K562 (cell line): ENCODE measurements around the gene EVL. TPM values are rescaled to one million over a fixed set of nuclear protein-coding genes. Genes with fewer than 3 reads are reported as not detected.

ENCODE experiments used
- ATAC-seq: fragments of 200-7000 bp; cut with Tn5 transposase; 3 replicates; pipeline ENCODE4 v1.9.1; 2020; ENCODE audit warnings: moderate library complexity
- BruUV-seq: library from RNA; stranded (reverse); fragments of 400-500 nt; replicated peaks from 2 replicates; lab custom pipeline; 2021; lab: Mats Ljungman, UMichigan
- CTCF ChIA-PET: fragments of 300-600 bp; formaldehyde crosslinking; extraction: SDS; loops from one replicate; lab custom pipeline; 2021; ENCODE audit warnings: low intra/inter-chr PET ratio; lab: Yijun Ruan, JAX
- POLR2A ChIA-PET: fragments of 300-600, 350-650 bp; sonication (Branson Sonifier 250); formaldehyde crosslinking; extraction: SDS; loops from one replicate; lab custom pipeline; 2021; ENCODE audit warnings: antibody characterized with exemption, inconsistent platforms; lab: Yijun Ruan, JAX
- DNase-seq, 4 experiments: peaks; one replicate each; pipeline versions ENCODE4 v3.0.0 to v3.0.0-alpha.2; 2011 to 2018; ENCODE audit warnings: low spot score in 3 of 4, mixed read lengths in 3 of 4; ENCODE audit errors: extremely low read depth in 1 of 4
- FAIRE-seq: peaks from 2 replicates; lab custom pipeline; 2011; peaks lifted over from hg19 to GRCh38; lab: Jason Lieb, UNC
- H2AFZ ChIP-seq: 2 replicates; pipeline ENCODE4 v1.6.0; 2011; ENCODE audit warnings: low read depth, low read length, control low read depth, inconsistent platforms
- H3K27ac ChIP-seq: fragments of 200-600 bp; 3 replicates; pipeline ENCODE4 v1.8.0; 2011; ENCODE audit warnings: low read depth, mild to moderate bottlenecking, control low read depth, inconsistent platforms, low read length, moderate library complexity, mixed read lengths; ENCODE audit errors: extremely low read depth
- H3K27me3 ChIP-seq, 2 experiments: fragments of 300-600 bp in 1 of 2; 2 replicates in 1 of 2; 3 replicates in 1 of 2; pipeline versions ENCODE4 v1.6.0 to v1.8.0; 2011; ENCODE audit warnings: inconsistent platforms in 2 of 2, low read length in 2 of 2, mild to moderate bottlenecking in 1 of 2, mixed read lengths in 1 of 2, moderate library complexity in 1 of 2; ENCODE audit not compliant: control insufficient read depth in 2 of 2, insufficient read depth in 2 of 2
- H3K36me3 ChIP-seq: fragments of 300-600 bp; 3 replicates; pipeline ENCODE4 v1.8.0; 2011; ENCODE audit warnings: mild to moderate bottlenecking, low read length, inconsistent platforms; ENCODE audit not compliant: control insufficient read depth, insufficient read depth
- H3K4me1 ChIP-seq, 2 experiments: fragments of 200-600 bp in 1 of 2; replicated peaks in 1 of 2; 2 replicates in 1 of 2; 3 replicates in 1 of 2; pipeline versions ENCODE4 v1.5.1 to v1.8.0; 2011; ENCODE audit warnings: inconsistent platforms in 2 of 2, low read length in 2 of 2, mild to moderate bottlenecking in 1 of 2, mixed read lengths in 1 of 2, moderate library complexity in 1 of 2; ENCODE audit not compliant: control insufficient read depth in 2 of 2, insufficient read depth in 2 of 2
- H3K4me2 ChIP-seq: 2 replicates; pipeline ENCODE4 v1.6.1; 2011; ENCODE audit warnings: low read length, control low read depth, inconsistent platforms, mixed read lengths; ENCODE audit not compliant: insufficient read depth
- H3K4me3 ChIP-seq: fragments of 200-600 bp; sonication (generic), shearing (Covaris generic); 2 replicates; pipeline ENCODE4 v1.5.1; 2016; ENCODE audit warnings: control low read depth, inconsistent platforms
- H3K79me2 ChIP-seq: fragments of 200-600 bp; 3 replicates; pipeline ENCODE4 v1.8.0; 2011; ENCODE audit warnings: low read length, inconsistent platforms; ENCODE audit not compliant: control insufficient read depth, insufficient read depth
- H3K9ac ChIP-seq, 2 experiments: 2 replicates each; pipeline versions ENCODE4 v1.6.0 to v1.6.1; 2011; ENCODE audit warnings: low read depth in 2 of 2, low read length in 2 of 2, control low read depth in 1 of 2, inconsistent platforms in 1 of 2, mild to moderate bottlenecking in 1 of 2, mixed read lengths in 1 of 2; ENCODE audit not compliant: insufficient read depth in 1 of 2
- H3K9me1 ChIP-seq: one replicate; pipeline ENCODE4 v1.6.0; 2011; ENCODE audit warnings: inconsistent platforms, mild to moderate bottlenecking, low read length, moderate library complexity; ENCODE audit not compliant: control insufficient read depth, insufficient read depth
- H3K9me3 ChIP-seq: replicated peaks from 2 replicates; pipeline ENCODE4 v1.5.1; 2011; ENCODE audit warnings: low read depth, low read length, inconsistent platforms; ENCODE audit not compliant: control insufficient read depth, insufficient read depth
- H4K20me1 ChIP-seq: replicated peaks from 2 replicates; pipeline ENCODE4 v1.6.1; 2011; ENCODE audit warnings: low read length, inconsistent platforms, mixed read lengths; ENCODE audit not compliant: control insufficient read depth, insufficient read depth
- CCNT2 ChIP-seq: IDR thresholded peaks from 2 replicates; pipeline ENCODE4 v1.6.1; 2011; ENCODE audit warnings: borderline replicate concordance, low read depth, mild to moderate bottlenecking, moderate library complexity, mixed read lengths, low read length; ENCODE audit not compliant: insufficient read length; ENCODE audit errors: extremely low read depth
- CEBPG ChIP-seq, 3 experiments: fragments of 200-800 bp in 1 of 3; sonication (Bioruptor generic) in 1 of 3; sonication (generic) in 1 of 3; formaldehyde crosslinking in 1 of 3; IDR thresholded peaks in 2 of 3; conservative IDR thresholded peaks in 1 of 3; 2 replicates each; pipeline versions ENCODE4 v1.6.1 to v1.8.0; 2016 to 2022; ENCODE audit warnings: missing compliant biosample characterization in 2 of 3, missing genetic modification characterization in 2 of 3, mild to moderate bottlenecking in 1 of 3, missing genetic modification reagents in 1 of 3
- WGBS: fragments of 100-300 bp; shearing (Covaris generic); methylation state at CpG from one replicate; pipeline ENCODE4 v1.1.6; 2016; ENCODE audit warnings: low coverage, mixed read lengths; ENCODE audit not compliant: insufficient coverage; ENCODE audit errors: missing lambda C conversion rate; 5-methylcytosine and 5-hydroxymethylcytosine counted together
- in situ Hi-C: fragments of 300-500 bp; cut with MboI; formaldehyde crosslinking; loops from 4 replicates; pipeline ENCODE4 v1.15.0; 2018; ENCODE audit warnings: inconsistent platforms, mixed read lengths
- intact Hi-C: fragments of 100-400 bp; cut with micrococcal nuclease; formaldehyde crosslinking; loops from 2 replicates; pipeline ENCODE4 v1.14.2; 2022
- polyA plus RNA-seq, 8 experiments: library from polyadenylated mRNA; depleted of rRNA in 4 of 8; stranded (reverse) in 5 of 8; unstranded in 3 of 8; fragments of >200 nt; fragmentation: Nextera tagmentation in 2 of 8; fragmentation: Illumina TruSeq in 1 of 8; extraction: Ambion mirVana in 2 of 8; extraction: Trizol in 1 of 8; gene quantifications; 2 replicates each; pipeline versions ENCODE4 v1.2.1 to v1.2.3, GENCODE V29; 2011 to 2014; ENCODE audit warnings: inconsistent platforms in 1 of 8, missing spikeins in 1 of 8
- total RNA-seq, 7 experiments: library from RNA; depleted of rRNA in 6 of 7; stranded (reverse); fragments of >200 nt in 6 of 7; fragmentation: Illumina TruSeq in 2 of 7; extraction: Trizol in 2 of 7; gene quantifications; 2 replicates each; pipeline versions ENCODE4 v1.2.1 to v1.2.3, GENCODE V29; 2011 to 2021; ENCODE audit warnings: low replicate concordance in 1 of 7
- TF ChIP-seq, protein P1 (sequence below), 3 experiments: IDR thresholded peaks in 2 of 3; conservative IDR thresholded peaks in 1 of 3; 2 replicates each; pipeline ENCODE4 v1.5.1; 2011 to 2012; ENCODE audit warnings: low read length in 3 of 3, mild to moderate bottlenecking in 3 of 3, control low read depth in 2 of 3, improper control_type of control experiment in 1 of 3, inconsistent platforms in 1 of 3, low read depth in 1 of 3, mixed read lengths in 1 of 3, moderate library complexity in 1 of 3; ENCODE audit not compliant: insufficient read depth in 2 of 3

EVL gene
- total and polyA plus RNA-seq, 9 of the 15 experiments (the other 6 are each of a cell fraction or from before 2014, with no cell fraction given), result 2.9 to 43.4 (median 23.9) TPM

DNA sequence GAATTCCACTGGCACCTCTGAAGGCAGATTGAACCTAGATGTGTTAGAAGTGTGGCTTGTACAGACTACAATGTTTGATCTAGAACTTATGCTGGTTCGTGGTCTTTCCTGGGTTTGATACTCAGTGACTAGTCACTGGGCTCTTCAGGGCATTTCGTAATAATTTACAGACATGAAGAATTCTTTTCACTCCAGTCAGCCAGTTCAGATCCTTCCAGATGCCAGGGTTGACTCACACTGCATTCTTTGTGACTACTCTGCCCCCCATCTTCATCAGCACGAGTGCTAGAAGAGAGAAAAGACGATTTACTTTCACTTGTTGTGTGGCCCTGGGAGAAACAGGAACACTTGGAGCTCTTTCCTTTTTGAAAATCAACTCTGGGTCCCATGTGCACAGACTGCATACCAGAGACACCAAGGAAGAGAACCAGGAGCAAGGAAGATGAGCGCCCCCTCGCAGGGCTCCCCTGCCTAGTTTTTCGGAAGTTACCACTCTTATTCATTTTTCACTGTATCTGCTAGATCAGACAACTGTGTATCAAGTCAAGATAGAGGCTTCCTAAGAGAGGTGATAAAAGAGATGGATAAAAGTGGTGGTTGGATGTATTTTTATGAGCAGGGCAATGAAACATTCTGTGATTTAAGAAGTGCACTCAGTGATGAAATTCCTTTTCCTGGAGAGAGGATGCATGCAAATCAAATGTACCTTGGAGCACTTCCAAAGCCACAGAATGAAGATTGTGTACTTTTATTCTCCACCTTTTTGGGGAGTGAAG is 33.5 kb upstream of the EVL start:
- no peak overlapping the region for H3K9ac ChIP-seq
- H3K36me3 ChIP-seq, result no peaks in the 10 kb centered on the region
- no TSS peak for BruUV-seq
- no peak for FAIRE-seq
- H2AFZ ChIP-seq, result no peak overlapping the region
- ChIA-PET POLR2A (interaction anchor here (1.4 to 2.0 kb wide), 2 partner anchors 8 to 13 kb away, joined by 3 to 5 read pairs; no protein-coding TSS in a partner anchor), CTCF (no interaction called here)
- peaks cover 0 to 5% of the 10 kb centered on the region in 2 experiments; a peak in 3 of 5 replicates for H3K4me1 ChIP-seq
- in situ Hi-C loops (no loop called here), intact Hi-C loops (no loop called here)
- WGBS, result 54% methylated on average over 5 of the region's 7 CpGs
- ATAC-seq, result no peak
- TF ChIP-seq, protein P1, sequence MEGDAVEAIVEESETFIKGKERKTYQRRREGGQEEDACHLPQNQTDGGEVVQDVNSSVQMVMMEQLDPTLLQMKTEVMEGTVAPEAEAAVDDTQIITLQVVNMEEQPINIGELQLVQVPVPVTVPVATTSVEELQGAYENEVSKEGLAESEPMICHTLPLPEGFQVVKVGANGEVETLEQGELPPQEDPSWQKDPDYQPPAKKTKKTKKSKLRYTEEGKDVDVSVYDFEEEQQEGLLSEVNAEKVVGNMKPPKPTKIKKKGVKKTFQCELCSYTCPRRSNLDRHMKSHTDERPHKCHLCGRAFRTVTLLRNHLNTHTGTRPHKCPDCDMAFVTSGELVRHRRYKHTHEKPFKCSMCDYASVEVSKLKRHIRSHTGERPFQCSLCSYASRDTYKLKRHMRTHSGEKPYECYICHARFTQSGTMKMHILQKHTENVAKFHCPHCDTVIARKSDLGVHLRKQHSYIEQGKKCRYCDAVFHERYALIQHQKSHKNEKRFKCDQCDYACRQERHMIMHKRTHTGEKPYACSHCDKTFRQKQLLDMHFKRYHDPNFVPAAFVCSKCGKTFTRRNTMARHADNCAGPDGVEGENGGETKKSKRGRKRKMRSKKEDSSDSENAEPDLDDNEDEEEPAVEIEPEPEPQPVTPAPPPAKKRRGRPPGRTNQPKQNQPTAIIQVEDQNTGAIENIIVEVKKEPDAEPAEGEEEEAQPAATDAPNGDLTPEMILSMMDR (IDR thresholded peaks at IDR 0.05 in 2 of 3, conservative IDR thresholded peaks at IDR 0.05 in 1 of 3; ENCODE audit: insufficient read depth in 2 of 3, low read depth in 1 of 3, low read length in 3 of 3), result 0 out of 6 replicates have a peak, but pooled peaks of 1 of the 3 experiments have one; percentile 2
- TF ChIP-seq CCNT2 (no peak), CEBPG (CRISPR knock-in tag; IDR thresholded peaks at IDR 0.05) (no peak), CEBPG (tag; conservative IDR thresholded peaks at IDR 0.05 in 1 of 2, IDR thresholded peaks at IDR 0.05 in 1 of 2) (peak in 1 of 2 experiments; percentile 32; a peak in 1 of 4 replicates)
- H4K20me1 ChIP-seq, result no peaks in the 10 kb centered on the region; the same call in 1 of the 2 replicates
- H3K4me3 ChIP-seq, result no peak overlapping the region
- no peak for DNase-seq
- no peak overlapping the region for H3K27ac ChIP-seq
- no peaks in the 10 kb centered on the region for H3K9me3 ChIP-seq
- H3K9me1 ChIP-seq, result no peaks in the 10 kb centered on the region
- H3K79me2 ChIP-seq, result 0 out of 3 replicates have a peak, but pooled peaks cover 2% of the 10 kb centered on the region
- no peak overlapping the region for H3K4me2 ChIP-seq
- no peaks in the 10 kb centered on the region for H3K27me3 ChIP-seq
